Jurkat, Clone E6-1 (cell line): ENCODE measurements around the gene CAVIN3.

Experiments used
- DNase-seq: peaks from one replicate; pipeline ENCODE4 v3.0.0-alpha.2; 2011; ENCODE audit warnings: low read depth, low spot score
- H3K4me3 ChIP-seq: 2 replicates; pipeline ENCODE4 v1.5.1; 2011; ENCODE audit warnings: mild to moderate bottlenecking, low read length, control low read depth, moderate library complexity

The CAVIN3 gene

GRCh38 chr11:6327806-6328205 lies 7.5 kb upstream of the CAVIN3 start:
- no peak for DNase-seq
- no peak overlapping the region for H3K4me3 ChIP-seq

- DNase-seq = no peak
These were observed 6.7 kb upstream of the CAVIN3 start for GRCh38 chr11:6326985-6327384.

GRCh38 chr11:6326303-6326702 lies 6.0 kb upstream of the CAVIN3 start:
- H3K4me3 ChIP-seq = no peak overlapping the region
- no peak for DNase-seq

More at GRCh38 chr11:6326985-6327384, 6.7 kb upstream of the CAVIN3 start:
- H3K4me3 ChIP-seq = no peak overlapping the region

- H3K4me3 ChIP-seq = no peak overlapping the region
- DNase-seq = no peak
These were observed 3.1 kb upstream of the CAVIN3 start for GRCh38 chr11:6323291-6323905.

GRCh38 chr11:6321961-6322362 lies 1.7 kb upstream of the CAVIN3 start:
- no peak overlapping the region for H3K4me3 ChIP-seq
- DNase-seq = no peak

- no peak for DNase-seq
- H3K4me3 ChIP-seq = no peak overlapping the region
These were observed 1.1 kb upstream of the CAVIN3 start for GRCh38 chr11:6321356-6321755.

- H3K4me3 ChIP-seq = no peak overlapping the region
- DNase-seq = no peak
These were observed 444 bp downstream of the CAVIN3 start for GRCh38 chr11:6319704-6320410.

- no peak for DNase-seq
- H3K4me3 ChIP-seq = no peak overlapping the region
These were observed 1.1 kb downstream of the CAVIN3 start for GRCh38 chr11:6319001-6319703.

- no peak overlapping the region for H3K4me3 ChIP-seq
- DNase-seq = no peak
These were observed 2.1 kb downstream of the CAVIN3 start for GRCh38 chr11:6318204-6318603.

GRCh38 chr11:6315811-6316425 lies 4.4 kb downstream of the CAVIN3 start:
- no peak overlapping the region for H3K4me3 ChIP-seq
- DNase-seq = peak; percentile 3

- DNase-seq = no peak
- no peak overlapping the region for H3K4me3 ChIP-seq
These were observed 8.2 kb downstream of the CAVIN3 start for GRCh38 chr11:6312106-6312505.

- no peak for DNase-seq
- no peak overlapping the region for H3K4me3 ChIP-seq
These were observed 12.4 kb downstream of the CAVIN3 start for GRCh38 chr11:6307876-6308275.

GRCh38 chr11:6305297-6305696 lies 15.0 kb downstream of the CAVIN3 start:
- DNase-seq = no peak
- H3K4me3 ChIP-seq = no peak overlapping the region

GRCh38 chr11:6303661-6304060 lies 16.6 kb downstream of the CAVIN3 start:
- H3K4me3 ChIP-seq = no peak overlapping the region
- no peak for DNase-seq

GRCh38 chr11:6301096-6301495 lies 19.2 kb downstream of the CAVIN3 start:
- no peak overlapping the region for H3K4me3 ChIP-seq
- DNase-seq = no peak

GRCh38 chr11:6300325-6300724 lies 20.0 kb downstream of the CAVIN3 start:
- no peak overlapping the region for H3K4me3 ChIP-seq
- no peak for DNase-seq

- no peak overlapping the region for H3K4me3 ChIP-seq
- peak; percentile 23 for DNase-seq
These were observed 21.7 kb downstream of the CAVIN3 start for GRCh38 chr11:6298605-6299004.

- H3K4me3 ChIP-seq = no peak overlapping the region
- DNase-seq = peak; percentile 1
These were observed 22.5 kb downstream of the CAVIN3 start for GRCh38 chr11:6297831-6298230.

- H3K4me3 ChIP-seq = no peak overlapping the region
- no peak for DNase-seq
These were observed 35.3 kb downstream of the CAVIN3 start for GRCh38 chr11:6285019-6285418.

- no peak overlapping the region for H3K4me3 ChIP-seq
These were observed 36.1 kb downstream of the CAVIN3 start for GRCh38 chr11:6284250-6284649.

More at GRCh38 chr11:6284250-6284649, 36.1 kb downstream of the CAVIN3 start:
- DNase-seq = no peak
